GM20431 (cell line): ENCODE data around the gene SCN7A.

Source experiments
- in situ Hi-C: fragments of 300-500 bp; cut with MseI, MboI; formaldehyde crosslinking; loops from one replicate; pipeline ENCODE4 v1.15.0; 2020; ENCODE audit warnings: low sequenced_read_pairs; ENCODE audit not compliant: unreplicated experiment

Gene SCN7A

DNA sequence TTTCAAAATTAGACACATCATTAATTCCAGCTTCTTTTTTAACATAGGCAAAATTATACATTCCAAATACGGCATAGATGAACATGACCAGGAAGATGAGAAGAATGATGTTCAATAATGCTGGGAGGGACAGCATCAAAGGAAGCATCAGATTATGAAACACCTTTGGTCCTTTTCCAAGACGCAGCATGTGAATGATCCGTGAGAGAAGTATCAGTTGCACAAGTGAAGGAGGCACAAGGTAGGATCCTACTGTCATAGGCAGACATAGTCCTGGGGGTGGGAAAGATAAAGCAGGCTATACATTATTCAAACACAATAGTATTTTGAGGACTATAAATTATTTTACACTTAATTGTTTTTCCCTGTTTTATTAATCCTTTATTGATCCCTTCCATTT is 87.7 kb downstream of the SCN7A start:
- in situ Hi-C loops: no loop called here

GRCh38 chr2:166405569-166405926 is 88.5 kb downstream of the SCN7A start:
- in situ Hi-C loops: no loop called here

DNA sequence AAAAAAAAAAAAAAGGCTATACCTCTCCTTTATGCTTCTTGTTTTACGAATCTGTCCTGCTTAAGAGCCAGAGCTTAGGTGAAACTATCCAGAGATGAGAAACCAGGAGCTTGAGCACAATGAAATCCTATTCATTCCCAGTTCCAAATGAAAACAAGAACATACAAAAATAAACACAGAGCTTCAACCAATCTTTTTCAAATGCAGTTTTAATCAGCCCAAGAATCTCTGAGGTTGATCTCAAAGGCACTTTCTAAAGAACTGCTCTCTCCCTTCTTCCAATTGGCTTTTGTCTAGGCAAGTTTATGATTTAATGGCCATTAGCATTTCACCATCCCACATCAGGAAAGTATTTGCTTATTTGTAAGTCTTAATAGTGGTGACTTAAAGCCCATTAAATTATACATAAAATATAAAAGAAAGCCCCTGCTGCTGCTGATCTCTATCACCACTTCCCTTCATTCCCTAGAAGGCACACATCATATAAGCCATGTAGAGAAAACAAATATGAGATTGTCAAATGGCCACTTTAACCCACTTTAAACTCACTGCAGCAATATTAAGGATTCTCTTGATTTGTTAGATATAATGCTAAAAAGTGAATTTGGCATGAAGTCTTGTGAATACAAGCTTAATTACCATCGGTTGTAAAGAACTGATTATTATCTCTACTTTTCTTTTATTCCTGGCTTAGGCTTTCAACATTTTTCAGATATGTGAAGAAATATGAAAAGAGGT is 89.0 kb downstream of the SCN7A start:
- in situ Hi-C loops: no loop called here

- in situ Hi-C loops: no loop called here
Measured at GRCh38 chr2:166394245-166394644, 99.8 kb downstream of the SCN7A start.

GRCh38 chr2:166393008-166393407 is 101.0 kb downstream of the SCN7A start:
- in situ Hi-C loops: no loop called here

- in situ Hi-C loops: no loop called here
Measured at GRCh38 chr2:166388481-166389070, 105.5 kb downstream of the SCN7A start.

GRCh38 chr2:166385313-166385712 is 108.7 kb downstream of the SCN7A start:
- in situ Hi-C loops: no loop called here

- in situ Hi-C loops: no loop called here
Measured at GRCh38 chr2:166384774-166385173, 109.3 kb downstream of the SCN7A start.

DNA sequence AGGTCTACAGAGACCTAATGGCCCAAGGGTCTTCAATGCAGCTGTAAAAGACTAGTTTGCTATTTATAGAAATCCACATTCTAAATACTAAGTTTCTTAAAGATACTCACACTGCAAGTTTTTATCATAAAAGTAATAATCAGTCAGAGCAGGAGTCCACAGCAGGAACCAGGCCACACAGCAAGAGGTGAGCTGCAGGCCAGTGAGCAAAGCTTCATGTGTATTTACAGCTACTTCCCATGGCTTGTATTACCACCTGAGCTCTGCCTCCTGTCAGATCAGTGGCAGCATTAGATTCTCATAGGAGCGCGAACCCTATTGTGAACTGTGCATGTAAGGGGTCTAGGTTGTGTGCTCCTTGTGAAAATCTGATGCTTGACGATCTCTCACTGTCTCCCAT is 111.6 kb downstream of the SCN7A start:
- in situ Hi-C loops: no loop called here

GRCh38 chr2:166380615-166381014 is 113.4 kb downstream of the SCN7A start:
- in situ Hi-C loops: no loop called here

GRCh38 chr2:166376873-166377272 is 117.2 kb downstream of the SCN7A start:
- in situ Hi-C loops: no loop called here

GRCh38 chr2:166376488-166376828 is 117.6 kb downstream of the SCN7A start:
- in situ Hi-C loops: no loop called here

DNA sequence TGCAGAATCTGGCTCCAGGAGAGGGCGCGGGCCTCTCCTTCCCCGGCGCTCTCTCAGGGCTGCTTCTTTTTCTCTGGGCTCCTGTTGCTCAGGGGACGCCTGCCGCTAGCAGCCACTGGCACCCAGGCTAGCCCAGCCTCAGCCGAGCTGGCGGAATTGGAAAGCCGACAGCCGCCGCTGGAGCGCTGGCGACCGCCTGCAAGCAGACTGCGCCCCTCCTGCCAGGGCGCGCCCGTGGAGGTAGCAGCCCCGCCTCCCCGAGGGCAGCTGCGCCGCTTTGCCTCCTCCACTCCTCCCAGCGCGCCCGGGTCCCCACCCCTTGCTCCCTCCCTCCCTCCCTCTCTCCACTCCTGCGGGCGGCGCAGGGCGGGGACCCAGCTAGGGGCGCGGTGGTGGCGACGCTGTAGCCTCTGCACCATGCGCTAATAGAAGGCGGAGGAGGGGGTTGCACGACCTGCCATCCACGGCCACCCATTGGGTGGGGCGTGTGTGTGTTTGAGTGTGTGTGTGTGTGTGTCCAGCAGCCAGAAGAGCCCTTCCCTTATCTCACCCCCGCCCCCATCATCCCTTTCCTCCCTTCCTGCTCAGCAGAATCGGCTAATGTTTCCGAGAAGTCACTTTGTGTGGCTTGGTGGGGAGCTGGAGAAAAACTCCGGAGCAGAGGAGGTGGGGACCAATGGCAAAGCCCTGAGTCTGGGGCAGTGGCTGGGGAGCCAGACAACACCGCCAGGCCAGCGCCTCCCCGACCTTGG is 118.1 kb downstream of the SCN7A start, which contains the start of gene SCN9A:
Gene SCN9A (minus strand): TSS at position 209 of the 752 bp plus-strand sequence. CDS start 64,188 bp downstream, outside the sequence.
- in situ Hi-C loops: no loop called here

DNA sequence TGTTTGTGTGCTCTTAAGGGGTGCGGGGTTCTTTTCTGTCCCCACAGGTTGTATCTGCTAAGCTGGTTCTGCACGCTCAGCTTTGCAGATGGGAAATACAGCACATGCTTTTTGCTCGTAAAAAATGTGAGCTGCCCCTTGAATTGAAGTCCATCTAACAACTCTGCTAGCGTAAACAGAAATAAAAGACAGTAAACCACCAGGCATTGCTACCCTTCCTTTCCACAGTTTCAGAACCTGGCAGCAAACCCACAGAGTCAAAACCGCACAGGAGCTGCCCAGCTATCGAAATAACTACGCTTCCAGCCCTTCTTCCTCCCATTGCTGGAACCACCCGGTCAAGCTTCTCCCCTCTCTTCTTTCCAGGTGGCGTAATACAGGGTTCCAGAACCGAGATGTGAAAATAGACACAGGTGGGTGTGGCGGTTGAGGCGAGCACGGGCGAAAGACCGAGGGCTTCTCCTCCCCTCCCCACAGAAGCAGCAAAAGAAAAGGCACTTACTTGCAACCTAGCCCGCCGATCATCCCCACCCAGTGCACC is 118.8 kb downstream of the SCN7A start:
- in situ Hi-C loops: no loop called here

DNA sequence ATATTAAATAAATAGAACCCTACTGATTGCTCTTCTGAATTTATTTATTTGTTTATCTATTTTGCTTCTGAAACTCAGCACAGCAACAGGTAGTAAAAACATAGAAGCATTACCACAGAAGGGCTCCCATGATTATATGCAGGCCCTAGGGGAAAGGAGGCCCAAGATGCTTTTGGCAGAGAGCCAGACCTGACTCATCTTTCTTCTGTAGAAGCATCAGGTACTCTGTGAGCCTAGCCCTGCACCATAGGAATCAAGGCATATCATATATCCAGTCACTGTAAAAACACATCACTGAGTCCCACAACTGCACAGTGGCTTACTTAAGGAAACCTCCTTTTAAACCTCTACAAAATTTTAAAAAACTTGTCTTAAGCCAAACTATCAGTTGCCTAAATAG is 120.1 kb downstream of the SCN7A start:
- in situ Hi-C loops: no loop called here

GRCh38 chr2:166373539-166373938 is 120.5 kb downstream of the SCN7A start:
- in situ Hi-C loops: no loop called here

DNA sequence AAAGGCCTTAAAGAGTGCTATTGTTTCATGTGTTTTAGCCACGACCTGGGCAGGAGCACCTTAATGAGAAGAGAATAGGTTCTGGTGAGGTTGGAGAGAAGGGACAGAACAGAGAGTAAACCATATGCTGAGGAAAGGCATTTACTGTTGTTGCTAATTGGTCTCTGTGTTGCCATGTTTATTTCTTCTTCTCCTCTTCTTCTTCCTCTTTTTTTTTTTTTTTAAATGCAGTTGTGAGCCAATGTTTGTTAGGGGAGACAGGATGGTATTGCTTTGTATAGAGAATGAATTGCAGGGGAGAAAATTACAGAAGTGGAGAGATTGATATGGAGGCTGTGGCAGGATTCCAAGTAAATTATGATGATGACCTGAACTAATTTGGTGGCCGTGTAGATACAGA is 120.9 kb downstream of the SCN7A start:
- in situ Hi-C loops: no loop called here

- in situ Hi-C loops: no loop called here
Measured at GRCh38 chr2:166372046-166372445, 122.0 kb downstream of the SCN7A start.

GRCh38 chr2:166365803-166366420 is 128.1 kb downstream of the SCN7A start:
- in situ Hi-C loops: no loop called here

GRCh38 chr2:166365239-166365638 is 128.8 kb downstream of the SCN7A start:
- in situ Hi-C loops: no loop called here
